WERI-Rb-1 (cell line): ENCODE results near the gene IMMP1L.

Experiments used
- DNase-seq: peaks from one replicate; pipeline ENCODE4 v3.0.0-alpha.2; 2020
- H3K27ac ChIP-seq: fragments of 250-450 bp; sonication (Bioruptor Pico); 2 replicates; pipeline ENCODE4 v1.5.1; 2020; ENCODE audit warnings: mild to moderate bottlenecking, moderate library complexity
- H3K27me3 ChIP-seq: fragments of 250-450 bp; sonication (Bioruptor Pico); 2 replicates; pipeline ENCODE4 v1.5.1; 2021; ENCODE audit warnings: mild to moderate bottlenecking, low read depth, moderate library complexity; ENCODE audit not compliant: insufficient read depth, severe bottlenecking
- H3K36me3 ChIP-seq: fragments of 250-450 bp; sonication (Bioruptor Pico); 2 replicates; pipeline ENCODE4 v1.5.1; 2020; ENCODE audit warnings: mild to moderate bottlenecking, moderate library complexity
- H3K4me3 ChIP-seq: 2 replicates; pipeline ENCODE4 v1.5.1; 2011; ENCODE audit warnings: low read depth, mild to moderate bottlenecking, control low read depth, low read length
- H3K9me3 ChIP-seq: fragments of 250-450 bp; sonication (Bioruptor Pico); 2 replicates; pipeline ENCODE4 v1.5.1; 2021; ENCODE audit warnings: mild to moderate bottlenecking, moderate library complexity; ENCODE audit not compliant: severe bottlenecking
- CTCF ChIP-seq: IDR thresholded peaks from 2 replicates; pipeline ENCODE4 v1.5.1; 2011; ENCODE audit warnings: low read depth, mild to moderate bottlenecking, control low read depth, inconsistent platforms, low read length

IMMP1L gene

GRCh38 chr11:31383116-31383515, 126.3 kb downstream of the IMMP1L start:
- no peak for DNase-seq

More at GRCh38 chr11:31383116-31383515, 126.3 kb downstream of the IMMP1L start:
- Histone ChIP-seq H3K27ac (no peak overlapping the region), H3K9me3 (no peaks in the 10 kb centered on the region), H3K27me3 (no peaks in the 10 kb centered on the region), H3K4me3 (no peak overlapping the region), H3K36me3 (no peaks in the 10 kb centered on the region)
- no peak for TF ChIP-seq CTCF
